A549 (cell line): ENCODE data around the gene BOK.

Experiments
- BHLHE40 ChIP-seq: IDR thresholded peaks from 2 replicates; pipeline ENCODE4 v1.6.1; 2012; ENCODE audit warnings: low read depth, low read length, inconsistent platforms
- CBX8 ChIP-seq: fragments of 200-600 bp; sonication (generic); IDR thresholded peaks from 2 replicates; pipeline ENCODE4 v1.6.1; 2016
- CEBPB ChIP-seq, 2 experiments: fragments of >200 bp in 1 of 2; sonication (Bioruptor Twin) in 1 of 2; formaldehyde crosslinking in 1 of 2; IDR thresholded peaks; 2 replicates each; pipeline ENCODE4 v1.6.1; 2012 to 2016
- CHD2 ChIP-seq: fragments of 150-350 bp; IDR thresholded peaks from 2 replicates; pipeline ENCODE4 v1.6.1; 2014; ENCODE audit warnings: low read length; ENCODE audit not compliant: partially characterized antibody
- CTCF ChIP-seq: fragments of >200 bp; sonication (Bioruptor Twin); formaldehyde crosslinking; IDR thresholded peaks from 3 replicates; pipeline ENCODE4 v1.5.1; 2016
- EP300 ChIP-seq, 2 experiments: fragments of >200 bp; sonication (Bioruptor Twin); formaldehyde crosslinking; IDR thresholded peaks; 2 replicates in 1 of 2; 3 replicates in 1 of 2; pipeline ENCODE4 v1.6.1; 2016 to 2017
- JUNB ChIP-seq: fragments of >200 bp; sonication (Bioruptor Twin); formaldehyde crosslinking; IDR thresholded peaks from 2 replicates; pipeline ENCODE4 v1.6.1; 2016
- MAFK ChIP-seq: fragments of 450-650 bp; IDR thresholded peaks from 2 replicates; pipeline ENCODE4 v1.6.1; 2014; ENCODE audit not compliant: partially characterized antibody
- MYC ChIP-seq: IDR thresholded peaks from 2 replicates; pipeline ENCODE4 v1.6.1; 2012; ENCODE audit warnings: mild to moderate bottlenecking, inconsistent platforms, low read length, improper control_type of control experiment, borderline replicate concordance
- POLR2A ChIP-seq: IDR thresholded peaks from 2 replicates; pipeline ENCODE4 v1.6.1; 2012; ENCODE audit warnings: mild to moderate bottlenecking, low read length
- RCOR1 ChIP-seq: fragments of 150-350 bp; IDR thresholded peaks from 2 replicates; pipeline ENCODE4 v1.6.1; 2014; ENCODE audit warnings: antibody characterized with exemption, low read length, low read depth
- USF2 ChIP-seq: fragments of 450-650 bp; IDR thresholded peaks from 2 replicates; pipeline ENCODE4 v1.6.1; 2014; ENCODE audit warnings: antibody characterized with exemption
- ZFP36 ChIP-seq: fragments of 450-650 bp; IDR thresholded peaks from 2 replicates; pipeline ENCODE4 v1.6.1; 2014; ENCODE audit warnings: borderline replicate concordance; ENCODE audit not compliant: partially characterized antibody

- TF ChIP-seq POLR2A, result no peak
- no peak for TF ChIP-seq CTCF
- TF ChIP-seq JUNB, result no peak
- TF ChIP-seq USF2, result no peak
- no peak for TF ChIP-seq MYC
- no peak for TF ChIP-seq EP300 (IDR thresholded peaks at IDR 0.05)
- no peak for TF ChIP-seq BHLHE40
- no peak for TF ChIP-seq CBX8
- TF ChIP-seq MAFK, result no peak
- no peak for TF ChIP-seq RCOR1
- no peak for TF ChIP-seq ZFP36
- no peak for TF ChIP-seq CEBPB (IDR thresholded peaks at IDR 0.05)
- TF ChIP-seq CHD2, result no peak
Observed at GRCh38 chr2:241570961-241571581, 12.5 kb downstream of the BOK start.
